HG03039 (cell line): ENCODE measurements around the gene PKHD1.

Experiments
- ATAC-seq: cut with Tn5 transposase; IDR thresholded peaks from one replicate; pipeline ENCODE4 v1.9.1; 2021; ENCODE audit warnings: mild to moderate bottlenecking, moderate library complexity; ENCODE audit not compliant: unreplicated experiment

PKHD1 gene

GRCh38 chr6:52087498-52087999 lies at the start of gene PKHD1:
Gene PKHD1 (minus strand): TSS chr6:52087613. CDS start chr6:52084933, 2,680 bp downstream.
- ATAC-seq = no peak

DNA sequence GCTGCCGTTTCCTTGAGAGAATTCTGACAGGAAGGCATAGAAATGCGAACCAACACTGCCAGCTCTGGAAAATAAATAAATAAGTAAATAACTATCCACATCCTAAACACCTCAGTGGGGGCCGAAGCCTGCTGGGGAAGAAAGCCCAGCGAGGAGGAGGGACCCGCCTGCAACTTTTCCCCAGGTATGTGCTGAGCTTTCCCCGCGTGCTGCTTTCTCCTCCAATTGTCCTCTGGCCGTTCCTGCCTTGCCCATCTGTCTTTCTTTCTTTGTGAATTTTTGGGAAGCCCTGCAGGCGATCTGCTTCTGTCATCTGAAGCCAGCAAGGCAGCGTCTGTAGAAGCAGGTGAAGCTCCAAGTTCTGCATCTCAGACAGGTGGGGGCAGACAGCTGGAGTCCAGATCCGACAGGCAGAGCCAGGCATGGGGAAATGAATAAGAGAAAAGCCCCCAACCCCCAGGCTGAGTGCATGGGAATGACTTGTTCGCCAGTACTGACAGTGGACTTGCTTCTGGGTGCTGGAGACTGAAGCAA lies 49.6 kb upstream of the PKHD1 start:
- ATAC-seq = no peak

GRCh38 chr6:52136055-52136454 lies 48.6 kb upstream of the PKHD1 start:
- ATAC-seq = no peak

GRCh38 chr6:52135217-52135616 lies 47.8 kb upstream of the PKHD1 start:
- no peak for ATAC-seq

DNA sequence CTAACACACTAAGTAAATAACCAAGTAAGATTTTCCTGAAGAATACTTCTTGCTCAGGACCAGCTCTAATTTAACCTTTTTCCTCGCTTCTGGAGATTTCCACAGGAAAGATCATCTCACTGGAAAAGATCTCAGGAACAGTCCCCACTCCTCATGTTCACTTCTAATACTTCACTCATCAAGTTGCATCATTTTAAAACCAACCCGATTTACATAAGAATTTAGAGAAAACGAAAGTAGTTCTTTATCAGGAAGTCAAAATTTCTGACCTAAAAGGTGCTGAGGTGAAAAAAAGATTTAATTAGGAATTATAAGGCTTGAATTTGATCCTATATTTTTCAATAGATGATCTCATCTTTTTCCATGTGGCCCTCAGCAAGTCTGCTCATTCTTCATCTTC lies 46.6 kb upstream of the PKHD1 start:
- no peak for ATAC-seq

- no peak for ATAC-seq
Measured at GRCh38 chr6:52133324-52133723, 45.9 kb upstream of the PKHD1 start.

DNA sequence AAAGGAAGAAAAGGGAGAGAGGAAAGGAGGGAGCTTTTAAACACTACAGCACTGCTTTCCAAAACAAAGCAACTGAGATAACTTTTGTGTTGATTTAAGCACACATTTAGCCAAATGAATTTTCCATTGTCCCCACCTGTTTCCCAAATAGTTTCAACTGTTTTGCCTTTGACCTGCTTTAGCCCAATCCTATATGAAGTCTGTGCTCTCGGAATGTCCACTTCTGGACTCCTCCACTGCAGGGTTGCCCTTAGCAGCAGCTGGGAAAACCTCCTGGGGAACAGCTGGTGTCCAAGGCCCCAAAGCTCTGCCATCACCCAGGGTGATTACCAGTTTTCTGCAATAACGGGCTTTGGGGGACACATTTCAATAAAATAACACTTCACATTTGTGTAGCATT lies 44.9 kb upstream of the PKHD1 start:
- ATAC-seq = no peak

DNA sequence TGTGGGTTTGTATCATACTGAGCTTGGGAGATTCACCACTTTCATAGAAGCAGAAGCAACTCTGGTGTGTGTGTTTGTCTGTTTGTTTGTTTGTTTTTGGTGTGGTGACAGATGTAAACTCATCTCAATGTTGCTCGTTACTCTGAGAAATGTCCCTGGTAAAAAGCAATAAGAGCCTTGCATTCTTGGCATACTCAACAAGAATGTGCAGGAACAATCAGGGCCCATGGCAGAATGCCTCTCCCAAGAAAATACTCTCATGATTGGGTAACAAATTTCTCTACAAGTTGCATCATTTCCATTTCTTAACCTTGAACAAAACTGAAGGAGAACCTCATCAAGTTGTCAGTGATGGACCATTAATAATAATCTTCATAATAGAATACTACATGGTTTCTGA lies 43.0 kb upstream of the PKHD1 start:
- no peak for ATAC-seq

- ATAC-seq = no peak
Measured at GRCh38 chr6:52127957-52128356, 40.5 kb upstream of the PKHD1 start.

- no peak for ATAC-seq
Measured at GRCh38 chr6:52126231-52126630, 38.8 kb upstream of the PKHD1 start.

GRCh38 chr6:52125572-52125971 lies 38.2 kb upstream of the PKHD1 start:
- no peak for ATAC-seq

DNA sequence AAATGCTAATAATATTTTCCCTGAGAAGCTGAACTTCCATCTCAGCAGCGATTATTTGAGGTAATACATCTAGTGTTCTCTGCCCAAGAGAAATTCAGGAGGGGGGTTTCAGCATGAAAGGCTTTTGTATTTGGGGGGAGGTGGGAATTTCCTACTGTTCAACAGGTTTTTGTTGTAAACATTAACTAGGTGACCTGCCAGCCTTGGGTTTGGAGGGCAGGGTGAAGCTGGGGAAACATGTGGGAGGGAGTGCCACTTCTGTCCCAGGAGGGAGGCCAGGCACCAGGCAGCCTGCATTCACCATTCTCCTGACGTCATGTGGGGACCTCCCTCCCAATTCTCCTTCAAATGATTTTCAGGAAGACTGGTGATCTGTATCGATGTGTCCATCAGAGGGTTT lies 37.7 kb upstream of the PKHD1 start:
- ATAC-seq = no peak

GRCh38 chr6:52124126-52125121 lies 37.0 kb upstream of the PKHD1 start:
- no peak for ATAC-seq

DNA sequence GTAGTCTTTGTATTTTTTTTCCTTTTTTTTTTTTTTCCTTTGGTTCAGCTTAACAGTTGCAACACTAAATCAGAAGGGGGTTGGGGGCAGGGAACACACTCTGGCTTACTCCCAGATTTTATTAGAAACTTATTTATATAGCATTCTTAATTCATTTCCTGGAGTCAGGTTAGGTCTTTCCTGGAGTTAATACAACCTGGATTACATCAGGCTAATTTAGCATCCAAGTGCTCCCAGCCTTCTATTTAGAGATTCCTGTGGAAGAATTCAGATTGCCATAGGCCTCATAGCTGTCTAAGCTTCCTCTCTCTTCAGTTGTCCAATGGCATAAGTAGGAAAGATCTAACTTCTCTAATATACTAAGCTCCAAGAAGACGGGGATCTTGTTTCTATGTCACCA lies 35.8 kb upstream of the PKHD1 start:
- no peak for ATAC-seq

- ATAC-seq = no peak
Measured at GRCh38 chr6:52117352-52117751, 29.9 kb upstream of the PKHD1 start.

GRCh38 chr6:52116605-52116948 lies 29.2 kb upstream of the PKHD1 start:
- no peak for ATAC-seq

DNA sequence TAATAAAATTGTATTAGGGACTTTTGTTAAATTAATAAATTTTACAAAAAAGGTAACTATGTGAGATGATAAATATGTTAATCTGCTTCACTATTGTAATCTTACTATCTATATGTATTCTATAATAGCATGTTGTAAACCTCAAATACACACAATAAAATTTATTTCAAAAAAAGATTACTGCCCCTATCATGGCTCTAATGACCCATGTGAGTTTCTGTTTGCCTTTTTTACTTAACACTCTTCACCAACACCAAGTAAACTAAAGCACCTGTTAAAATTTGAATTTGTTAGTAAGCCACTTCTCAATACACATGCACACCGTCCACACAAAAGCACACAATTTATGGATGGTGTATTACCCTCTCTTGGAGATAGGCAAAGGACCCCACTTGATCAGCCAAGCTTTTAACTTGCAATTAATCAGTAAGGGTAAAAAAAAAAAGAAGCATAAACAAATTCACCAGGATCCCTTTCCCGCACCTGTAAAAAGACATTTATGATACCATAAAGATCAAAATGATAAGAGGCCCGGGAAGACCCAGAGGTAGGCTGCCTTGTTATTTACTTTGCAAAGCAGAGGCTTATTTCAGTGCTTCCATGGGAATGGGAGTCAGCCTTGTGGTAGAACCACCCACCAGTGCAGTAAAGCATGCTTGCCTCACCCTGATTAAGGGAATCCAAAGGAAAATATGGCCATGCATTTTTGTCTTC lies 28.6 kb upstream of the PKHD1 start:
- no peak for ATAC-seq

- no peak for ATAC-seq
Measured at GRCh38 chr6:52115145-52115741, 27.8 kb upstream of the PKHD1 start.

GRCh38 chr6:52109171-52109571 lies 21.8 kb upstream of the PKHD1 start:
- ATAC-seq = no peak

DNA sequence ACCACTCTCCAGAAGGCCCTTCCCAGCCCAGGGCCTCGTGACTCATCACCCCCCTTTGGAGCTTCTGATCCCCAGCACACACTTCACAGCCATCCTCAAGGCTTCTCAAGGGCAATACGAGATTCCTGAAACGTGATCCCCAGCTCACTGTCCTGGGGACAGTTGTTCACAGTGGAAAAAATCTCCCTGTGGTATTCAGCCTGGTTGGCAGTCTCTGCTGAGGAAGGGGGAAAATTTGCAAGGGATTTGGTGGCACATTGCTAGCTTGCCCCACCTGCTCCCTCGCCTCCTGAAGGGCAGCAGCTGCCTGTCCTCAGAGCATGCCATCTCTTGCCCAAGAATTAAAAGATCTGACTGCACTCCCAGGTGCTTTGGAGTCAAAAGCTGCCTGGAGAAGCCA lies 20.7 kb upstream of the PKHD1 start:
- ATAC-seq = no peak

GRCh38 chr6:52106994-52107393 lies 19.6 kb upstream of the PKHD1 start:
- no peak for ATAC-seq
